Measurements from ENCODE around the gene VWA2.
"Not testable (repeated sequence)": the region's sequence is repeated elsewhere in the genome, so short reads cannot be mapped to it uniquely, and the experiment has no call there.

VWA2 gene

DNA sequence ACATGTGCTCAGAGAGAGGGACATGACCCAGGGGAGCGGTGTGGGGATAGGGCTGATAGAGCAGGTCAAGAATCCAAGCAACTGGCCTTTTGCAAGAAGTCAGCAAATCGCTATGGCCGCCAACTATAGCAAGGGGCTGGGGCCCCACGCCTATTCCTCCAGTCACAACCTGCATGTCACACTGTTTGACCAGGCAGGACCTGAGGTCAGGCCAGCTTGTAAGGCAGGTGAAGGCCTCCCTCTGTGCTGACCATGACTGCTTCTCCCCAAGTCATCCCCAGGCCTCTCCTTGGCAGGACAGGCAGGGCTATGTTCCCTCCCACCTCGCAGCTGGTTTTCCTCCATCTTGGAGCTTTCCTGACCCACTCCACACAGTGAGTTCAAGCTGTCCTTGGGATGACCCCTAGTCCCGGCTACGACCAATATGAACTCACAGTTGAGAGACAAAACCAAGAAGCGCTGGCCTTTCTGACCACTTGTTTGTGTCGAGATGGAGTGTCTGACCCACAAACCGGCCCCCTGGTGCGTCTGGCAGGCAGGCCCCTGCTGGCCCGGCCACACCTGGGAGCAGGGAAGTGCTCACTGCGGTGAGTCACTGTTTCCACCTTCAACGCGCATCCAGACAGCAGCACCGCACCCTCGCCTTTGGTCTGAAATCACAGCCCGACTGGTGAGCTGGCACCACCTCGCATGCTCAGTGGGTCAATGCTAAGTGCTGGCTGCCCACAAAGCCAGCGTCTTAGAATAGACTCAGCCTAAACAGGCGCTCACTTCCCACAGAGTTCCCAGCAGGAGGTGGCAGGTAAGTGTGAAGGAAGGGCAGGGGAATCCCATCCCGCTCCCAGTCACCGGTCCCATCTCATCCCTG lies 81.4 kb downstream of the VWA2 start:
- DNase-seq (ENCODE audit: low read depth) = no peak

- DNase-seq (ENCODE audit: low read depth) = no peak
Measured at GRCh38 chr10:114322344-114322743, 83.3 kb downstream of the VWA2 start.

DNA sequence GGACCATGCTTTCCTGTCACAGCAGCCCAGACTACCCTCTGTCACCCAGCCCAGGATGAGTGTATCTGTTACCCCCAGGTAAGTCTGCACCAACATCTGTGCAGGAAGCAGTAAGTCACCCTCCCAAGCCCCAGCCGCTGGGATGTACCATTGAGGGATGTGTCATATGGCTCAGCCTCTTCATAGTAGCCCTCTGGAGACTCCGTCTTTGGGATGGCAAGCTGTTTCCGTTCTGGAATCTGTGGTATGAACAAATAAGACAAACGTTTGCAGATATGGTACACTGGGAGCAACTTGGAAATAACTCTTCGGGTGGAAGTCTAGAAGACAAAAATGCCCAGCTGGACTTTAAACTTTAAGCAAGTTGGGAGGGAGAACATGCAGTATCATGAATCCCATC lies 84.0 kb downstream of the VWA2 start:
- DNase-seq (ENCODE audit: low read depth) = no peak

- no peak for DNase-seq (ENCODE audit: low read depth)
Measured at GRCh38 chr10:114326795-114327194, 87.7 kb downstream of the VWA2 start.

- no peak for DNase-seq (ENCODE audit: low read depth)
Measured at GRCh38 chr10:114327537-114328440, 88.7 kb downstream of the VWA2 start.

DNA sequence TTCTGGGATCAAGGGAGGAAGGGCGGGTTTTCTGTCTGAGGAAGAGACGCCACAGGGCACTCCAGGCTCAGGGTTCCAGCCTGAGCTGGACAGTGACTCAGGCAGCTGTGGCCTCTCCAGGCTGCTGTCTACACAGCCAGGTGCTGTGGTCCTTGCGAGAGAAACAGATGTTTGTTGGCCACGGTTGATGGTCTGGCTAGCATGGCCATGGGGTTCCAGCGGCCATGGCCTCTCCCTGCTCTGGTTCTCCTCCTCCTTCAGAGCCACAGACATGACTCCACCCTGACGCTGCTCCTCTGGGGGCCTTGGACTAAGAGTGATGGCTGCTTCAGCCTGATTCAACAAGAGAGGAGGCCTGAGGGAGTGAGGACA lies 89.4 kb downstream of the VWA2 start:
- DNase-seq (ENCODE audit: low read depth) = no peak

DNA sequence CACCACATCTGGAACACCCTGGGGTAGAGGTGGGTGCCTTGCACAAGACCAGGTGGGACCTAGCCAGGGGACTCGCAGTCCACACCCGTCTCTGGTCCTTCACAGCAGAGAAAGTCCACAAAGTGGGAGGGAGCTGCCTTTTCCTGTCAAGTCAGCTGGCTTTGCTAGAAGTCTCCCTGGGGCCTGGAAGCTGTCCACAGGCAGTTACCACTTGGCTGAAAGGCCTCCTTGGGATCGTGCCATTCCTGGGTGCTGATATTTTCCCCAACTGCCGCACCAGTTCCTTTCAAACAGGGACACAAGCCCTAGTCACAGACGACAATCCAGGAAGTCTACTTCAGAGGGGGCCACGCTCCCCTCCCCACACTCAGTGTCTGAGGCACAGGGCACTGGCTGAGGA lies 89.8 kb downstream of the VWA2 start:
- DNase-seq (ENCODE audit: low read depth) = no peak

GRCh38 chr10:114329634-114330365 lies 90.7 kb downstream of the VWA2 start:
- no peak for DNase-seq (ENCODE audit: low read depth)

- no peak for DNase-seq (ENCODE audit: low read depth)
Measured at GRCh38 chr10:114332301-114333192, 93.5 kb downstream of the VWA2 start.

DNA sequence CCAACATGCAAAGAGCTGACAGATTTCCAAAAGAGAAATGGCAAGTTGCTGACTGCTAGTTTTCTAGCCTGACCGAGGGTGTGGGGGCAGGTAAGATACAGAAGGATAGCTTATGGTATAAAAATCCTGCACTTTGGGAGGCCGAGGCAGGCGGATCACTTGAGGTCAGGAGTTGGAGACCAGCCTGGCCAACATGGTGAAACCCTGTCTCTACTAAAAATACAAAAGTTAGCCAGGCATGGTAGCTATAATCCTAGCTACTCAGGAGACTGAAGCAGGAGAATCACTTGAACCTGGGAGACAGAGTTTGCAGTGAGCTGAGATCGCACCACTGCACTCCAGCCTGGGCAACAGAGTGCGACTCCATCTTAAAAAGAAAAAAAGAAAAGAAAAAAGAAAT lies 94.4 kb downstream of the VWA2 start:
- not testable (repeated sequence) for DNase-seq (ENCODE audit: low read depth)

- no peak for DNase-seq (ENCODE audit: low read depth)
Measured at GRCh38 chr10:114334301-114334700, 95.2 kb downstream of the VWA2 start.

- DNase-seq (ENCODE audit: low read depth) = no peak
Measured at GRCh38 chr10:114335614-114336013, 96.6 kb downstream of the VWA2 start.

GRCh38 chr10:114336823-114337509 lies 97.9 kb downstream of the VWA2 start:
- no peak for DNase-seq (ENCODE audit: low read depth)

- DNase-seq (ENCODE audit: low read depth) = no peak
Measured at GRCh38 chr10:114337510-114338462, 98.7 kb downstream of the VWA2 start.

DNA sequence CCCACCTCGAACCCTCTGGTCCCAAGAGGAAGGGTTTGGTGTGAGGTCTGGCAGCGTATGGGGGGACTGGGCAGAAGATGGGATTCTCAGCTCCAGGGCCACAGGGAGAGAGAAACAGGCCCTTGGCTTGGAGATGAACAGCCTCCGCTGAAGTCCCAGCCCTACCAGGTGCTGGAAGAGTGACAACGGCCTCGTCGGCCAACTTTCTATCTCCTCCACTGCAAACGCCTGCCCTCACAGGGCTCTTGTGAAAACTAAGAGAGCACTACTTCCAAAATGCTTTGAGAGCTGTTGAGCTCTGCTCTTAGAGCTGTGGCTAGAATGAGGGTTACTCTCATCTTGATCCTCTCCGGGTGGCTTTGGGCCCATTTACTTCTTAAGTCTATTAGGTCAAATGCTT lies 101.8 kb downstream of the VWA2 start:
- no peak for DNase-seq (ENCODE audit: low read depth)

All from T-helper 22 cell (primary cell).